H1 (cell line): Measurements from ENCODE around the gene SPATA16. TPM values are rescaled to one million over a fixed set of nuclear protein-coding genes. Genes with fewer than 3 reads are reported as not detected.

Experiments used
- BACH1 ChIP-seq: IDR thresholded peaks from 2 replicates; pipeline ENCODE4 v1.6.1; 2012; ENCODE audit warnings: low read length, improper control_type of control experiment
- HDAC2 ChIP-seq, 2 experiments: fragments of 300-600 bp in 1 of 2; sonication (generic) in 1 of 2; IDR thresholded peaks; 2 replicates each; pipeline ENCODE4 v1.6.1; 2011 to 2012; ENCODE audit warnings: low read depth in 2 of 2, low read length in 2 of 2, mild to moderate bottlenecking in 2 of 2, moderate library complexity in 2 of 2, borderline replicate concordance in 1 of 2, inconsistent platforms in 1 of 2
- SIN3A ChIP-seq, 2 experiments: IDR thresholded peaks in 1 of 2; conservative IDR thresholded peaks in 1 of 2; 2 replicates each; pipeline ENCODE4 v1.6.1; 2011 to 2012; ENCODE audit warnings: low read length in 2 of 2, improper control_type of control experiment in 1 of 2, low read depth in 1 of 2, mild to moderate bottlenecking in 1 of 2
- TAF7 ChIP-seq: optimal IDR thresholded peaks from 2 replicates; pipeline ENCODE3; 2011; ENCODE audit warnings: low read depth, mild to moderate bottlenecking, inconsistent platforms, low read length, moderate library complexity, borderline replicate concordance
- TBP ChIP-seq: IDR thresholded peaks from 2 replicates; pipeline ENCODE4 v1.6.1; 2011; ENCODE audit warnings: low read depth, low read length, improper control_type of control experiment
- polyA plus RNA-seq, 7 experiments: library from polyadenylated mRNA; depleted of rRNA in 3 of 7; stranded (reverse) in 5 of 7; unstranded in 2 of 7; fragments of >200 nt in 5 of 7; fragments of 200-250 nt in 2 of 7; gene quantifications; 1 replicate in 5 of 7; 2 replicates in 1 of 7; 4 replicates in 1 of 7; pipeline versions ENCODE4 v1.2.1 to v1.2.3, GENCODE V29; 2011 to 2013; ENCODE audit warnings: missing spikeins in 2 of 7, mixed read lengths in 2 of 7
- total RNA-seq: library from RNA; stranded (reverse); fragmentation: NEBNext Ultra II Directional; extraction: Animal tissue kit (Norgen Biotek cat#: 25700); gene quantifications from 2 replicates; pipeline ENCODE4 v1.2.1, GENCODE V29; 2021

Gene SPATA16
- total and polyA plus RNA-seq, 2 of the 8 experiments (the other 6 are each of a cell fraction or from before 2014, with no cell fraction given), result 0.05 to 2.7 TPM

GRCh38 chr3:172918568-172919296 is 222.3 kb downstream of the SPATA16 start (continued):
- TF ChIP-seq BACH1 (no peak), HDAC2 (IDR thresholded peaks at IDR 0.05; ENCODE audit: borderline replicate concordance in 1 of 2, low read depth in 2 of 2, low read length in 2 of 2) (no peak), TBP (no peak), TAF7 (no peak), SIN3A (conservative IDR thresholded peaks at IDR 0.05 in 1 of 2, IDR thresholded peaks at IDR 0.05 in 1 of 2; ENCODE audit: low read depth in 1 of 2, low read length in 2 of 2) (no peak)
